CD4-positive, alpha-beta memory T cell (primary cell): Measurements from ENCODE around the gene NAP1L4. TPM values are rescaled to one million over a fixed set of nuclear protein-coding genes. Genes with fewer than 3 reads are reported as not detected.

Source experiments
- CTCF ChIA-PET: fragments of 350-600 bp; sonication (Branson Sonifier 250); formaldehyde crosslinking; loops from one replicate; lab custom pipeline; 2021; ENCODE audit warnings: inconsistent platforms; ENCODE audit not compliant: partially characterized antibody; lab: Charles Lee
- POLR2A ChIA-PET: fragments of 350-600 bp; sonication (Branson Sonifier 250); formaldehyde crosslinking; loops from one replicate; lab custom pipeline; 2021; ENCODE audit not compliant: partially characterized antibody; lab: Charles Lee
- DNase-seq, 5 donors: peaks; one replicate each; pipeline versions ENCODE4 v3.0.0 to v3.0.0-alpha.2; 2020 to 2022; ENCODE audit warnings: mixed read lengths in 1 of 5
- H3K27ac ChIP-seq: one replicate; pipeline ENCODE4 v1.7.0; 2013; ENCODE audit warnings: low read depth, low read length
- H3K27me3 ChIP-seq: 2 replicates; pipeline ENCODE4 v1.7.0; 2013; ENCODE audit warnings: mild to moderate bottlenecking, low read length, moderate library complexity; ENCODE audit not compliant: insufficient read depth
- H3K36me3 ChIP-seq: 2 replicates; pipeline ENCODE4 v1.7.0; 2013; ENCODE audit warnings: mild to moderate bottlenecking, low read length, moderate library complexity; ENCODE audit not compliant: insufficient read depth
- H3K4me1 ChIP-seq: 2 replicates; pipeline ENCODE4 v1.7.0; 2013; ENCODE audit warnings: mild to moderate bottlenecking, low read length, moderate library complexity; ENCODE audit not compliant: insufficient read depth
- H3K4me3 ChIP-seq, 2 donors: one replicate each; pipeline ENCODE4 v1.7.0; 2013; ENCODE audit warnings: low read length in 2 of 2, mild to moderate bottlenecking in 1 of 2
- H3K9me3 ChIP-seq, 2 donors: one replicate each; pipeline ENCODE4 v1.7.0; 2013; ENCODE audit warnings: low read length in 2 of 2, control low read depth in 1 of 2; ENCODE audit not compliant: control insufficient read depth in 1 of 2
- H3K27ac Mint-ChIP-seq, 7 donors: one replicate each; pipeline ENCODE4 v1.8.0; 2020 to 2021; ENCODE audit warnings: mixed read lengths in 7 of 7, mild to moderate bottlenecking in 6 of 7, inconsistent platforms in 3 of 7, moderate library complexity in 3 of 7
- H3K27me3 Mint-ChIP-seq, 2 donors: one replicate each; pipeline ENCODE4 v1.8.0; 2020 to 2021; ENCODE audit warnings: mixed read lengths in 2 of 2
- H3K36me3 Mint-ChIP-seq, 2 donors: one replicate each; pipeline ENCODE4 v1.8.0; 2020 to 2021; ENCODE audit warnings: mixed read lengths in 2 of 2, inconsistent platforms in 1 of 2, mild to moderate bottlenecking in 1 of 2
- H3K4me1 Mint-ChIP-seq, 4 donors: one replicate each; pipeline ENCODE4 v1.8.0; 2020 to 2021; ENCODE audit warnings: mixed read lengths in 4 of 4, mild to moderate bottlenecking in 1 of 4
- H3K4me3 Mint-ChIP-seq, 8 donors: one replicate each; pipeline ENCODE4 v1.8.0; 2020 to 2021; ENCODE audit warnings: mixed read lengths in 8 of 8, mild to moderate bottlenecking in 7 of 8, moderate library complexity in 6 of 8, inconsistent platforms in 3 of 8
- H3K9me3 Mint-ChIP-seq, 8 donors: one replicate each; pipeline ENCODE4 v1.8.0; 2020 to 2021; ENCODE audit warnings: mixed read lengths in 8 of 8, mild to moderate bottlenecking in 5 of 8, inconsistent platforms in 3 of 8, moderate library complexity in 1 of 8
- intact Hi-C: fragments of 100-400 bp; cut with micrococcal nuclease; formaldehyde crosslinking; loops from one replicate; pipeline ENCODE4 v1.15.1; 2023
- polyA plus RNA-seq, 2 donors: library from polyadenylated mRNA; unstranded; fragments of 300-500 nt; fragmentation: Illumina TruSeq; gene quantifications; one replicate each; pipeline ENCODE4 v1.2.3, GENCODE V29; 2021
- total RNA-seq, 2 experiments: library from RNA; stranded (reverse); gene quantifications; one replicate each; pipeline ENCODE4 v1.2.3, GENCODE V29; 2021

Gene NAP1L4
- total and polyA plus RNA-seq, 4 experiments from 2014 or later = 153 to 303 (median 230) TPM

DNA sequence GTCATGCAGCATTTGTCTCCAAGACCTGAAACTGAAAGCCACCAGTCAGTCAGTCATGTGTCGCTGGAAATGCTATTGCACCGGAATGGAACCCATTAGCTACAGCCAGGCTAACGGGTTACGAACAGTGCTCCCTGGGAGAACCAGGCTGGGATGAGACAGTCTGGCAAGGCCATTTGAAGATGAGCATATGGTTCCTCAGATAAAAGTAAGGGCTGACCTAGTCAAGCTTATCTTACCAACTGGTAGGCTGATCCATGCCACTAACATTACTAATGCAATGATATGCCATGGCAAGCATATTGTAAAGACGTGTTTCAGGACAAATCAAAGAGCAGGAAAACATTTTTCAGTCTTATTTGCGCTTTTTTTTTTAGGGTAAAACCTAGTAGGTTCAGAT lies 28.4 kb downstream of the NAP1L4 start:
- Histone ChIP-seq H3K27me3 (no peaks in the 10 kb centered on the region), H3K27ac (no peak overlapping the region), H3K4me1 (peaks cover 6% of the 10 kb centered on the region), H3K4me3 (no peak overlapping the region), H3K36me3 (peaks cover 89% of the 10 kb centered on the region), H3K9me3 (no peaks in the 10 kb centered on the region)
- intact Hi-C loops = no loop called here
- Mint-ChIP-seq H3K4me1 (peaks cover 15 to 31% (median 20%) of the 10 kb centered on the region in 4 donors), H3K9me3 (no peaks in the 10 kb centered on the region), H3K4me3 (no peak overlapping the region), H3K27me3 (no peaks in the 10 kb centered on the region), H3K36me3 (peaks cover 75 to 95% of the 10 kb centered on the region in 2 donors), H3K27ac (no peak overlapping the region)
- DNase-seq = no peak
- CTCF ChIA-PET = interaction anchor here (1.4 kb wide), 1 partner anchor 8 kb away, joined by 3 read pairs; no protein-coding TSS in a partner anchor
- POLR2A ChIA-PET = no interaction called here

DNA sequence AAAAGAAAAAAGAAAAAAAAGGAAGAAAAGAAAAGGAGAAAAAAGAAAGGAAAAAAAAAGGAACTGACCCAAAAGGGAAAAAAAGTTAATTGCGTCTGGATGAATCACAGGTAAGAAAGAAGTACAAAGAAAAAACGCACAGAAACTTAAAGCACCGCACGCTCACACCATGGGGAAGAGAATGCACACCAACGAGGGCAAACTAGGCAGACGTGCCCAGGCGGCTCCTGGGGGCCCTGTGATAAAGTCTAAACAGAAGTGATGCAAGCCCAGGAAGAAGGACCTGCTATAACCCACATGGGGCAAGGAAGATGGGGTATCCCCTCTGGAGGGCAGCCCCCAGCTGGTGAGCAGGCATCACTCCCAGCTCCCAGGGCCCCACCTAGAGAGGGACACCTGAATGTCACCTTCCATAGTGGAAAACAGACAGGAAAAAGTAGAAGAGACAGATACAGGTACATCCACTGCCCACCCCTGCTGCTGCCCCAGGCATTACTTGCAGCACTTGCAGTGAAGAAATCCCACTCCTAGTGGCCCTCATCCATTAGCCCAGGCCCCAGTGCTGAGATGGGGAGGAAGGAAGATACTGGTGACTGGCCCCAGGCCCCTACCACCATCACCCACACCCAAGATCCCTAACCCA lies 28.9 kb downstream of the NAP1L4 start:
- DNase-seq = no peak
- Mint-ChIP-seq H3K4me3 (no peak overlapping the region), H3K9me3 (no peaks in the 10 kb centered on the region), H3K36me3 (peaks cover 74 to 95% of the 10 kb centered on the region in 2 donors), H3K4me1 (peaks cover 14 to 28% (median 19%) of the 10 kb centered on the region in 4 donors), H3K27ac (peak overlapping the region in 3 of 7 donors; percentile 37 to 72 (median 56)), H3K27me3 (no peaks in the 10 kb centered on the region)
- H3K9me3 ChIP-seq = no peaks in the 10 kb centered on the region
- H3K27me3 ChIP-seq = no peaks in the 10 kb centered on the region
- intact Hi-C loops = no loop called here
- peaks cover 6% of the 10 kb centered on the region for H3K4me1 ChIP-seq
- POLR2A ChIA-PET = interaction anchor here (0.6 kb wide), 1 partner anchor 1121 kb away, joined by 3 read pairs; no protein-coding TSS in a partner anchor
- H3K36me3 ChIP-seq = peaks cover 89% of the 10 kb centered on the region
- H3K27ac ChIP-seq = no peak overlapping the region
- H3K4me3 ChIP-seq = no peak overlapping the region
- CTCF ChIA-PET = interaction anchor here (0.7 to 1.4 kb wide), 2 partner anchors 9 to 458 kb away, joined by 3 read pairs; no protein-coding TSS in a partner anchor

DNA sequence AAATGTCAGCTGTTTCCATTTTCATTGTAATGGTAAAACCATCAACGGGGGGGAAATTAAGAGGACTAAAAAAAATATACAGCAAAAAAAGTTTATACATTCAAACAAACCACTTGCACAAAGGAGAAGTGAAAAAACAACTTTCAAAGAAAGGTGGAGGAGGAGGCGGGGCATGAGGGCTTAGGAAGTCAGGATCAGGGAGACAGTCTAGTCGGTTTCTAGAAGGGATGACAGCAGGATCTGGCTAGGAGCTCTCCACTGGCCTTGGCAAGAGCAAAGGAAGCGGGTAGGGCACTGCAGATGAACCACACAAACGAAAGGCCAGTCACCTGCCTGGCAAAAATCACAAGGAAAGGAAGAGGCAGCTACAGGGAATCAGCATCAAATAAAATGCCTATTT lies 31.0 kb downstream of the NAP1L4 start:
- no peak overlapping the region for H3K4me3 Mint-ChIP-seq

DNA sequence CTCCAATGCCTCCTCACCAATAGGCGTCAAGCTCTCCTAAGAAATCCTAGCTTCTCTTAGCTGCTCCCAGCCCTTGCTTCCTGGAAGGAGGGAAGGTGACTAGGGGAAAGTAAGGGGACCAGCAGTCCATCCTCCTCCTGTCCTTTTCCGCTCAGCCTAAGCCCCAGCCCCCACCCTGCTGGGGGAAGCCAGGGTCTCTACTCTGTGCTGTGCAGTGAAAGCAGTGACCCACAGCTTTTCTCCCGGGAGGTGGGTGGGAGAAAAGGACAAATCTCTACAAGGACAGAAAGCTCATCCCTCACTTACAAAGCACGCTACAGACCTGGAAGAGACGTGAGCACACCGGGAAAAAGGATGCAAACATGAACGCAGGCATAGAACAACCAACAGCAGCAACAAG lies 32.0 kb downstream of the NAP1L4 start:
- H3K27me3 Mint-ChIP-seq = no peaks in the 10 kb centered on the region
- peaks cover 6% of the 10 kb centered on the region for H3K4me1 ChIP-seq
- peaks cover 9 to 16% (median 10%) of the 10 kb centered on the region in 4 donors for H3K4me1 Mint-ChIP-seq
- intact Hi-C loops = no loop called here
- no peak overlapping the region for H3K4me3 ChIP-seq
- peaks cover 70 to 93% of the 10 kb centered on the region in 2 donors for H3K36me3 Mint-ChIP-seq
- ChIA-PET POLR2A (interaction anchor here (1.5 kb wide), 1 partner anchor 29 kb away, joined by 4 read pairs; no protein-coding TSS in a partner anchor), CTCF (interaction anchor here (0.6 kb wide), 1 partner anchor 61 kb away, joined by 3 read pairs; no protein-coding TSS in a partner anchor)
- H3K27me3 ChIP-seq = no peaks in the 10 kb centered on the region
- no peak overlapping the region for H3K27ac Mint-ChIP-seq
- H3K9me3 Mint-ChIP-seq = no peaks in the 10 kb centered on the region
- no peak overlapping the region for H3K27ac ChIP-seq
- H3K4me3 Mint-ChIP-seq = no peak overlapping the region
- H3K36me3 ChIP-seq = peaks cover 93% of the 10 kb centered on the region
- no peak for DNase-seq
- no peaks in the 10 kb centered on the region for H3K9me3 ChIP-seq

More for the DNA sequence above, 31.0 kb downstream of the NAP1L4 start:
- H3K27me3 Mint-ChIP-seq = no peaks in the 10 kb centered on the region
- peaks cover 9 to 17% (median 10%) of the 10 kb centered on the region in 4 donors for H3K4me1 Mint-ChIP-seq
- CTCF ChIA-PET = interaction anchor here (0.7 to 1.2 kb wide), 2 partner anchors 15 to 428 kb away, joined by 3 read pairs; no protein-coding TSS in a partner anchor
- H3K27ac Mint-ChIP-seq = peak overlapping the region in 5 of 7 donors; percentile 26 to 58 (median 42)
- peaks cover 93% of the 10 kb centered on the region for H3K36me3 ChIP-seq
- POLR2A ChIA-PET = interaction anchor here (0.6 to 1.5 kb wide), 3 partner anchors 17 to 93 kb away, joined by 3 to 4 read pairs (median 3); no protein-coding TSS in a partner anchor
- H3K27me3 ChIP-seq = no peaks in the 10 kb centered on the region
- no peaks in the 10 kb centered on the region for H3K9me3 ChIP-seq
- no peak overlapping the region for H3K4me3 ChIP-seq
- intact Hi-C loops = no loop called here
- H3K9me3 Mint-ChIP-seq = no peaks in the 10 kb centered on the region
- peaks cover 69 to 93% of the 10 kb centered on the region in 2 donors for H3K36me3 Mint-ChIP-seq
- no peak overlapping the region for H3K27ac ChIP-seq
- no peak for DNase-seq
- H3K4me1 ChIP-seq = peaks cover 6% of the 10 kb centered on the region

DNA sequence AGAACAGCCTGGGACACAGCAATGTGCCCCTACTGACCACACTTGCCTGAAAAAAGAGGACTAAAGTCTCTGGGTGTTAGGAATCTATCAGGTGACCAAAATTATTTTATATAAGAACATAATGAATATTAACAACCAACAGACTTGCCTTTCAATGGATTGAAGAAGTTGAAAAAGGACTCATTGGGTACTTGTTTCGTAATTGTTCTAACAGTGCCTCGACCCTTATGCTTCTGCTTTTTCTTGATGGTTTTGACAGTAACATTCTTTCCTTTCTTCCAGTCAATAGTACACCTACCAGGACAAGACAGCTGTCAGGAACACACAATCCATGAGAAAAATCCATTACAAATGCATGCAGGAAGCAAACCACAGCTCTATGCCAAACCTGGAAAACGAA lies 33.9 kb downstream of the NAP1L4 start:
- H3K9me3 ChIP-seq = no peaks in the 10 kb centered on the region
- no peak overlapping the region for H3K27ac ChIP-seq
- Mint-ChIP-seq H3K27me3 (no peaks in the 10 kb centered on the region), H3K27ac (peak overlapping the region in 1 of 7 donors; percentile 38), H3K9me3 (no peaks in the 10 kb centered on the region), H3K36me3 (peaks cover 68 to 93% of the 10 kb centered on the region in 2 donors), H3K4me1 (peaks cover 7 to 14% (median 8%) of the 10 kb centered on the region in 4 donors), H3K4me3 (peak overlapping the region in 1 of 8 donors; percentile 31)
- CTCF ChIA-PET = interaction anchor here (1.1 to 1.6 kb wide), 2 partner anchors 66 to 133 kb away, joined by 4 to 5 read pairs; no protein-coding TSS in a partner anchor
- H3K27me3 ChIP-seq = no peaks in the 10 kb centered on the region
- H3K4me1 ChIP-seq = peaks cover 6% of the 10 kb centered on the region
- DNase-seq = no peak
- intact Hi-C loops = no loop called here
- POLR2A ChIA-PET = interaction anchor here (0.8 to 0.9 kb wide), 2 partner anchors 13 to 56 kb away, joined by 3 read pairs; no protein-coding TSS in a partner anchor
- peaks cover 93% of the 10 kb centered on the region for H3K36me3 ChIP-seq
- H3K4me3 ChIP-seq = no peak overlapping the region

DNA sequence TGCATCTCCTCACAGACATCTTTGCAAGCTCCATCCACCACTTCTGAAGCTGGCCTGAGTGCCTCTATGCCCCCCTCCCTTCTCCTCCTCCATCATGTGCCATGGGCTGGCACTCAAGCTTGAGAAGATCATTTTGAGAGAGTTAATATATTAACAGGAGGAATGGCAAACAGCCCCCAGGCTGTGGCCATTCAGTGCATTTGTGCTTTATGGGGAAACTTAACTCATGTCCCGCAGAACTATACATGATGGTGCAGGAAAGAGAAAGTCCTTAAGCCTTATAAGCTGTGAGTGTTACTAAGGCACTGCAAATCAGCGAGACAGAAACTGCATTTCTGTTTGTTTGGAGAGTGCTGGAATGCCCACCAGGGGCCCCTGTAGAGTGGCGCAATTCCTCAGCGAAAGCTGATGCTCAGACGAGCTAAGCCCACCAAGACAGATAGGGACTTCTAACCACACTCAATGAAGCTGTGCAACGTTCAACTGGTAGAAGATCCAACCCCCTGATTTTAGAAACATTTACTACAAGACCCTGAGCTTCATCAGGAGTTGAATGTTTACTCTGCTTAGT lies 36.1 kb downstream of the NAP1L4 start:
- peaks cover 100% of the 10 kb centered on the region for H3K36me3 ChIP-seq
- H3K4me1 ChIP-seq = peaks cover 18% of the 10 kb centered on the region
- Mint-ChIP-seq H3K4me3 (no peak overlapping the region), H3K4me1 (peaks cover 10 to 29% (median 19%) of the 10 kb centered on the region in 4 donors), H3K9me3 (no peaks in the 10 kb centered on the region), H3K36me3 (peaks cover 68 to 95% of the 10 kb centered on the region in 2 donors), H3K27ac (peak overlapping the region in 1 of 7 donors; percentile 31), H3K27me3 (no peaks in the 10 kb centered on the region)
- POLR2A ChIA-PET = interaction anchor here (1.2 kb wide), 1 partner anchor 11 kb away, joined by 4 read pairs; no protein-coding TSS in a partner anchor
- no peaks in the 10 kb centered on the region for H3K9me3 ChIP-seq
- H3K27ac ChIP-seq = no peak overlapping the region
- DNase-seq = no peak
- intact Hi-C loops = no loop called here
- H3K4me3 ChIP-seq = no peak overlapping the region
- CTCF ChIA-PET = interaction anchor here (1.4 to 5.0 kb wide), 2 partner anchors 19 to 63 kb away, joined by 4 to 19 read pairs; no protein-coding TSS in a partner anchor
- H3K27me3 ChIP-seq = no peaks in the 10 kb centered on the region
